Activated CD4-positive, CD25-positive, alpha-beta regulatory T cell treated with anti-CD3 and anti-CD28 coated beads, Interleukin-2, amount 50 U/mL, for 24 hours (primary cell): Measurements from ENCODE around the gene TPRA1.
A peak's percentile ranks its signal among the peaks of the same experiment; 100 is the strongest.

ENCODE experiments used
- ATAC-seq, 2 donors: fragments of 150-1000 bp; cut with Tn5 transposase; one replicate each; pipeline ENCODE4 v1.10.0; 2021; ENCODE audit warnings: mild to moderate bottlenecking in 1 of 2, moderate library complexity in 1 of 2

Gene TPRA1

GRCh38 chr3:127590593-127591465, at the start of gene TPRA1:
Gene TPRA1, minus strand, starts transcription at chr3:127590733. Its CDS starts 10,587 bp downstream, at chr3:127580146.
- peak; percentile 89 to 92 for ATAC-seq

GRCh38 chr3:127640042-127640355, 49.5 kb upstream of the TPRA1 start:
- ATAC-seq = no peak

- ATAC-seq = no peak
These were observed 48.9 kb upstream of the TPRA1 start for GRCh38 chr3:127639173-127640041.

GRCh38 chr3:127637971-127638370, 47.4 kb upstream of the TPRA1 start:
- ATAC-seq = no peak

- peak in 1 of 2 donors; percentile 36 for ATAC-seq
These were observed 47.0 kb upstream of the TPRA1 start for GRCh38 chr3:127637546-127637945.

GRCh38 chr3:127634653-127635052, 44.1 kb upstream of the TPRA1 start:
- ATAC-seq = no peak

- no peak for ATAC-seq
These were observed 41.7 kb upstream of the TPRA1 start for GRCh38 chr3:127632035-127632820.

GRCh38 chr3:127630811-127631714, 40.5 kb upstream of the TPRA1 start:
- ATAC-seq = no peak

- peak; percentile 44 to 50 for ATAC-seq
These were observed 39.2 kb upstream of the TPRA1 start for GRCh38 chr3:127629467-127630403.

- ATAC-seq = peak; percentile 42 to 48
These were observed 38.4 kb upstream of the TPRA1 start, which contains the start of gene PODXL2 for GRCh38 chr3:127628788-127629466. Gene PODXL2, plus strand, starts transcription at chr3:127629185. Its CDS starts 35 bp downstream, at chr3:127629220.

GRCh38 chr3:127628426-127628787, 37.9 kb upstream of the TPRA1 start:
- ATAC-seq = no peak

- no peak for ATAC-seq
These were observed 35.3 kb upstream of the TPRA1 start for GRCh38 chr3:127625821-127626220.

- no peak for ATAC-seq
These were observed 33.5 kb upstream of the TPRA1 start for GRCh38 chr3:127624063-127624462.

- ATAC-seq = no peak
These were observed 32.4 kb upstream of the TPRA1 start for GRCh38 chr3:127622772-127623576.

- ATAC-seq = no peak
These were observed 31.5 kb upstream of the TPRA1 start for GRCh38 chr3:127622031-127622430.

- ATAC-seq = no peak
These were observed 30.3 kb upstream of the TPRA1 start for GRCh38 chr3:127620637-127621375.

- no peak for ATAC-seq
These were observed 28.4 kb upstream of the TPRA1 start for GRCh38 chr3:127618891-127619290.
